Chondrocyte (in vitro differentiated cells): ENCODE measurements around the gene UBR4. TPM values are rescaled to one million over a fixed set of nuclear protein-coding genes. Genes with fewer than 3 reads are reported as not detected.
A peak's percentile ranks its signal among the peaks of the same experiment; 100 is the strongest.

Experiments used
- DNase-seq: peaks from one replicate; pipeline ENCODE4 v3.0.0; 2021; ENCODE audit warnings: mixed read lengths, low spot score
- H3K27ac Mint-ChIP-seq: one replicate; pipeline ENCODE4 v1.8.0; 2021; ENCODE audit warnings: mild to moderate bottlenecking, moderate library complexity, mixed read lengths; ENCODE audit not compliant: unreplicated experiment
- H3K27me3 Mint-ChIP-seq: 2 replicates; pipeline ENCODE4 v1.8.0; 2021; ENCODE audit warnings: low read depth, mixed read lengths
- H3K36me3 Mint-ChIP-seq: 2 replicates; pipeline ENCODE4 v1.8.0; 2021; ENCODE audit warnings: low read depth, mixed read lengths
- H3K4me1 Mint-ChIP-seq: 2 replicates; pipeline ENCODE4 v1.8.0; 2021; ENCODE audit warnings: low read depth, mild to moderate bottlenecking, mixed read lengths
- H3K4me3 Mint-ChIP-seq: one replicate; pipeline ENCODE4 v1.8.0; 2021; ENCODE audit warnings: mild to moderate bottlenecking, moderate library complexity, mixed read lengths; ENCODE audit not compliant: unreplicated experiment
- H3K9me3 Mint-ChIP-seq: 2 replicates; pipeline ENCODE4 v1.8.0; 2021; ENCODE audit warnings: low read depth, mixed read lengths
- CTCF ChIP-seq: fragments of 200-600 bp; sonication (generic); IDR thresholded peaks from 2 replicates; pipeline ENCODE4 v1.5.0; 2021; ENCODE audit warnings: antibody characterized with exemption, mild to moderate bottlenecking, moderate library complexity
- total RNA-seq: library from RNA; stranded (reverse); gene quantifications from 3 replicates; pipeline ENCODE4 v1.2.1, GENCODE V29; 2021

UBR4 gene
- total RNA-seq, 1 donor from 2014 or later: 144 TPM

- no peaks in the 10 kb centered on the region for H3K27me3 Mint-ChIP-seq
- no peak overlapping the region for H3K4me3 Mint-ChIP-seq
- no peak for TF ChIP-seq CTCF
- no peaks in the 10 kb centered on the region for H3K9me3 Mint-ChIP-seq
- DNase-seq: no peak
- H3K36me3 Mint-ChIP-seq: peaks cover 58% of the 10 kb centered on the region
- H3K27ac Mint-ChIP-seq: peak overlapping the region; percentile 45
- no peaks in the 10 kb centered on the region for H3K4me1 Mint-ChIP-seq
Observed at GRCh38 chr1:19112891-19113696, 97.0 kb downstream of the UBR4 start.

DNA sequence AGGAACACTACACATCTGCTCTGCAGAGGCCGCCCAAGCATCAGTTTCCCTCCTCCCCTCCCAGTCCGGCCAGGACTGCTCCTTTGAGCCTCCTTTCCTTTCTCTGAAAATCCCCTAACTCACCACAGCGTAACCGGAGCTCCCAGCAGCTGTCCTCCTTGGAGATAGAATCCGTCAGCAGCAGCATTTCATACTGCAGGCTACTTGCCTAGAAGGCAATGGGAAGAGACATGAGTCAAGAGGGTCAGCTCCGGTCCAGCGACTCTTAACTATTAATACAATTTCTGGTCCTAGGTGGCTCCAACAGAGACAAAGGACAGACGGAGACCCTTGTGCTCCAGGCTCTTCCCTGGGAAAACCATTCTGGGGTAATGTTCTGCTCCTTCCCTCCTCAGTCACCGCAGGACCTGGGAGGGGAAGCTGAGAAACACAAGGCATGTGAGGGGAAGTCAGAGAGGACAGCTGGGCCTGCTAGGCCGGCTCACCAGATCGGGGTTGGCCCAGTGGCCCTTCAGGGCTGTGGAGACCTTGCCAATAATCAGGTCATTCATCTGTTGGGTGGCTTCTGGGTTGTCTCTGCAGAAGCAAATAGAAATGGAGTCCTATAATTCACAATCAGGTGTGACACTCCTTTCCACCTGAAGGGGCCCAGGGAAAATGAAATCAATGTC lies 99.7 kb downstream of the UBR4 start:
- no peak overlapping the region for H3K27ac Mint-ChIP-seq
- H3K27me3 Mint-ChIP-seq: no peaks in the 10 kb centered on the region
- peaks cover 57% of the 10 kb centered on the region for H3K36me3 Mint-ChIP-seq
- H3K4me3 Mint-ChIP-seq: no peak overlapping the region
- no peak for DNase-seq
- H3K4me1 Mint-ChIP-seq: no peaks in the 10 kb centered on the region
- no peak for TF ChIP-seq CTCF
- H3K9me3 Mint-ChIP-seq: no peaks in the 10 kb centered on the region

DNA sequence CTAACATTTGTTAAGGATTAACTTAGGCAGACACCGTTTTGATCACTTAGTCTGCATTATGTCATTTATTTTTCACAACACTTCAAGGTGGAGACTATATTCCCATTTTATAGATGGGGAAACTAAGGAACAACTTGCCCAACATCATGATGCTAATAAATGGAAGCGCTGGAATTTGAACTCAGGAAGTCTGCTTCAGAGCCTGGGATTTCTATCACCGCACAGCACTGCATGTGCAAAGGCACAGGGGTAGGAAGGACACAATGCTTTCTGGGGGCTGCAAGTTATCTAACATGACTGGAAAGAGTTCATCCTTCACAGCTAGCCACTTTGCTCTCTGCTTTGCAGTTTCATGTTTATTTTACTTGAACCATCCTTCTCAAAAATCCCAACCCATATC lies 100.5 kb downstream of the UBR4 start:
- H3K4me1 Mint-ChIP-seq: no peaks in the 10 kb centered on the region
- TF ChIP-seq CTCF: no peak
- DNase-seq: no peak
- no peaks in the 10 kb centered on the region for H3K27me3 Mint-ChIP-seq
- H3K27ac Mint-ChIP-seq: no peak overlapping the region
- no peak overlapping the region for H3K4me3 Mint-ChIP-seq
- H3K36me3 Mint-ChIP-seq: peaks cover 53% of the 10 kb centered on the region
- H3K9me3 Mint-ChIP-seq: no peaks in the 10 kb centered on the region

GRCh38 chr1:19101244-19101643 lies 108.8 kb downstream of the UBR4 start:
- H3K27me3 Mint-ChIP-seq: no peaks in the 10 kb centered on the region
- no peak for TF ChIP-seq CTCF
- no peak for DNase-seq
- no peaks in the 10 kb centered on the region for H3K9me3 Mint-ChIP-seq
- H3K27ac Mint-ChIP-seq: no peak overlapping the region
- no peak overlapping the region for H3K4me3 Mint-ChIP-seq
- H3K4me1 Mint-ChIP-seq: no peaks in the 10 kb centered on the region
- peaks cover 56% of the 10 kb centered on the region for H3K36me3 Mint-ChIP-seq

DNA sequence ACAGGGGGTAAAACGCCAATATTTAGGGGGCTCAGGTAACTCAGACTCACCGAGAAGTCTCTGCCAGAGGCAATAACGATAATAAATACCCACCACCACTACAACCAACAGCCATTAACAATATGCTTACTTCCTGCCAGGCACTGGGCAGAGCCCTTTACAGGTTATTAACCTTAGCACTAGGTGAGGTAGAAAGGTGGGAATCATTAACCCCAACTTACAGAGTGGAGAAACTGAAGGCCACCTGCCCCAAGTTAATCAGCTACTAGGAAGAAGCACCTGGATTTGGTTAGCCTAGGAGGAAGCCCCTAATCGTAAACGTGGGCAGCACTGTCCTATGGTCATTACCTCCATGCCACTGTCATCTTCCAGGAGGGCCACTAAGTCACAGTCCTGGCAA lies 110.0 kb downstream of the UBR4 start:
- Mint-ChIP-seq H3K27ac (no peak overlapping the region), H3K36me3 (peaks cover 55% of the 10 kb centered on the region)
- TF ChIP-seq CTCF: no peak

More for the DNA sequence above, 110.0 kb downstream of the UBR4 start:
- no peak for DNase-seq
- H3K27me3 Mint-ChIP-seq: no peaks in the 10 kb centered on the region
- no peaks in the 10 kb centered on the region for H3K4me1 Mint-ChIP-seq
- H3K9me3 Mint-ChIP-seq: no peaks in the 10 kb centered on the region
- no peak overlapping the region for H3K4me3 Mint-ChIP-seq
